Measurements from ENCODE around the gene RALGAPA1.

GRCh38 chr14:35556548-35556947 is 252.5 kb downstream of the RALGAPA1 start:
- TF ChIP-seq CTCF (IDR thresholded peaks at IDR 0.05; ENCODE audit: low read depth, low read length, poor library complexity, severe bottlenecking) (no peak), EZH2phosphoT487 (IDR thresholded peaks at IDR 0.05; ENCODE audit: borderline replicate concordance, low read length) (no peak)

Measured in DOHH2 (cell line).